LNCAP (cell line): ENCODE data around the gene CSRNP2.

ENCODE experiments used
- CTCF ChIP-seq: fragments of 450-650 bp; IDR thresholded peaks from 2 replicates; pipeline ENCODE4 v1.5.1; 2017; ENCODE audit warnings: mild to moderate bottlenecking

The CSRNP2 gene

GRCh38 chr12:51083126-51083833 lies at the start of gene CSRNP2:
TSS of gene CSRNP2 (minus strand) at chr12:51083596. CDS start at chr12:51076561, 7,035 bp downstream.
- TF ChIP-seq CTCF, result no peak

GRCh38 chr12:51132693-51133092 lies 49.3 kb upstream of the CSRNP2 start:
- TF ChIP-seq CTCF, result no peak

- no peak for TF ChIP-seq CTCF
These were observed 48.5 kb upstream of the CSRNP2 start for GRCh38 chr12:51131745-51132521.

- TF ChIP-seq CTCF, result no peak
These were observed 45.5 kb upstream of the CSRNP2 start for GRCh38 chr12:51128919-51129318.

GRCh38 chr12:51127050-51127729 lies 43.8 kb upstream of the CSRNP2 start:
- TF ChIP-seq CTCF, result no peak

GRCh38 chr12:51126297-51126696 lies 42.9 kb upstream of the CSRNP2 start:
- TF ChIP-seq CTCF, result no peak

GRCh38 chr12:51124504-51124903 lies 41.1 kb upstream of the CSRNP2 start:
- TF ChIP-seq CTCF, result no peak
